Activated naive CD8-positive, alpha-beta T cell treated with anti-CD3 and anti-CD28 coated beads, Interleukin-2, amount 10 ng/mL, durations not matched to agents 7 days and 5 days (primary cell): ENCODE measurements around the gene STAT4. TPM values are rescaled to one million over a fixed set of nuclear protein-coding genes. Genes with fewer than 3 reads are reported as not detected.
A peak's percentile ranks its signal among the peaks of the same experiment; 100 is the strongest.

Source experiments
- ATAC-seq: fragments of 150-1000 bp; cut with Tn5 transposase; one replicate; pipeline ENCODE4 v1.10.0; 2021; ENCODE audit warnings: low read depth, moderate library complexity
- POLR2A ChIA-PET: fragments of 350-600 bp; sonication (Branson Sonifier 250); formaldehyde crosslinking; loops from one replicate; lab custom pipeline; 2021; ENCODE audit warnings: antibody characterized with exemption; lab: Charles Lee
- DNase-seq: peaks from one replicate; pipeline ENCODE4 v3.0.0; 2021
- H3K27ac Mint-ChIP-seq: one replicate; pipeline ENCODE4 v1.8.0; 2022; ENCODE audit warnings: mild to moderate bottlenecking, mixed read lengths
- H3K27me3 Mint-ChIP-seq: one replicate; pipeline ENCODE4 v1.8.0; 2022; ENCODE audit warnings: mild to moderate bottlenecking, moderate library complexity, mixed read lengths
- H3K36me3 Mint-ChIP-seq: one replicate; pipeline ENCODE4 v1.8.0; 2021; ENCODE audit warnings: mild to moderate bottlenecking, mixed read lengths
- H3K4me1 Mint-ChIP-seq: one replicate; pipeline ENCODE4 v1.8.0; 2021; ENCODE audit warnings: mixed read lengths
- H3K4me3 Mint-ChIP-seq: one replicate; pipeline ENCODE4 v1.8.0; 2022; ENCODE audit warnings: mild to moderate bottlenecking, moderate library complexity, mixed read lengths
- H3K9me3 Mint-ChIP-seq: one replicate; pipeline ENCODE4 v1.8.0; 2021; ENCODE audit warnings: mixed read lengths
- total RNA-seq, 2 experiments: library from RNA; stranded (reverse); gene quantifications; one replicate each; pipeline ENCODE4 v1.2.3, GENCODE V29; 2021

Gene STAT4
- total RNA-seq, 2 experiments from 2014 or later: 170 to 177 TPM

- POLR2A ChIA-PET: interaction anchor here (1.1 to 6.2 kb wide), 14 partner anchors 10 to 528 kb away, joined by 3 to 226 read pairs (median 18); partner anchors contain the start of genes NABP1 and STAT1
- Mint-ChIP-seq H3K36me3 (peaks cover 36% of the 10 kb centered on the region), H3K9me3 (no peaks in the 10 kb centered on the region), H3K4me3 (peak overlapping the region; percentile 89), H3K27me3 (no peaks in the 10 kb centered on the region), H3K27ac (peak overlapping the region; percentile 94), H3K4me1 (peaks cover 52% of the 10 kb centered on the region)
- ATAC-seq (no peak), DNase-seq (no peak)
Observed at GRCh38 chr2:191149391-191149790, 1.4 kb downstream of the STAT4 start.

GRCh38 chr2:191148791-191149190 is 2.0 kb downstream of the STAT4 start:
- DNase-seq: no peak
- peaks cover 56% of the 10 kb centered on the region for H3K4me1 Mint-ChIP-seq
- POLR2A ChIA-PET: interaction anchor here (0.8 to 6.2 kb wide), 14 partner anchors 10 to 529 kb away, joined by 3 to 226 read pairs (median 18); partner anchors contain the start of genes NABP1 and STAT1
- peak overlapping the region; percentile 89 for H3K4me3 Mint-ChIP-seq
- H3K27me3 Mint-ChIP-seq: no peaks in the 10 kb centered on the region
- peak overlapping the region; percentile 94 for H3K27ac Mint-ChIP-seq
- ATAC-seq: peak; percentile 28
- no peaks in the 10 kb centered on the region for H3K9me3 Mint-ChIP-seq
- peaks cover 42% of the 10 kb centered on the region for H3K36me3 Mint-ChIP-seq

- Mint-ChIP-seq H3K36me3 (peaks cover 42% of the 10 kb centered on the region), H3K27ac (peak overlapping the region; percentile 94), H3K27me3 (no peaks in the 10 kb centered on the region), H3K9me3 (no peaks in the 10 kb centered on the region), H3K4me1 (peaks cover 57% of the 10 kb centered on the region), H3K4me3 (peak overlapping the region; percentile 89)
- POLR2A ChIA-PET: interaction anchor here (0.8 to 6.2 kb wide), 14 partner anchors 9 to 529 kb away, joined by 3 to 226 read pairs (median 18); partner anchors contain the start of genes NABP1 and STAT1
- ATAC-seq: no peak
- no peak for DNase-seq
Observed at GRCh38 chr2:191148281-191148680, 2.5 kb downstream of the STAT4 start.

GRCh38 chr2:191145769-191146471 is 4.9 kb downstream of the STAT4 start:
- POLR2A ChIA-PET: no interaction called here
- Mint-ChIP-seq H3K4me1 (peaks cover 49% of the 10 kb centered on the region), H3K27me3 (no peaks in the 10 kb centered on the region), H3K27ac (no peak overlapping the region), H3K9me3 (no peaks in the 10 kb centered on the region), H3K4me3 (peak overlapping the region; percentile 69), H3K36me3 (peaks cover 56% of the 10 kb centered on the region)
- DNase-seq: no peak
- ATAC-seq: no peak

GRCh38 chr2:191144217-191144616 is 6.6 kb downstream of the STAT4 start:
- Mint-ChIP-seq H3K9me3 (no peaks in the 10 kb centered on the region), H3K4me3 (peak overlapping the region; percentile 49), H3K4me1 (peaks cover 66% of the 10 kb centered on the region), H3K36me3 (peaks cover 68% of the 10 kb centered on the region), H3K27me3 (no peaks in the 10 kb centered on the region), H3K27ac (peak overlapping the region; percentile 2)
- ATAC-seq (no peak), DNase-seq (no peak)
- POLR2A ChIA-PET: no interaction called here

- peaks cover 72% of the 10 kb centered on the region for H3K36me3 Mint-ChIP-seq
- ATAC-seq: no peak
- no peaks in the 10 kb centered on the region for H3K9me3 Mint-ChIP-seq
- no peaks in the 10 kb centered on the region for H3K27me3 Mint-ChIP-seq
- DNase-seq: no peak
- peak overlapping the region; percentile 49 for H3K4me3 Mint-ChIP-seq
- POLR2A ChIA-PET: no interaction called here
- peaks cover 70% of the 10 kb centered on the region for H3K4me1 Mint-ChIP-seq
- peak overlapping the region; percentile 2 for H3K27ac Mint-ChIP-seq
Observed at GRCh38 chr2:191143791-191144190, 7.0 kb downstream of the STAT4 start.

- H3K4me3 Mint-ChIP-seq: peak overlapping the region; percentile 69
Observed at GRCh38 chr2:191128911-191129304, 21.9 kb downstream of the STAT4 start.

GRCh38 chr2:191128172-191128910 is 22.5 kb downstream of the STAT4 start:
- ATAC-seq: peak; percentile 87
- Mint-ChIP-seq H3K36me3 (peaks cover 55% of the 10 kb centered on the region), H3K27me3 (no peaks in the 10 kb centered on the region), H3K4me3 (peak overlapping the region; percentile 69), H3K4me1 (peaks cover 64% of the 10 kb centered on the region), H3K27ac (peak overlapping the region; percentile 90), H3K9me3 (peaks cover 2% of the 10 kb centered on the region)
- POLR2A ChIA-PET: interaction anchor here (0.6 to 3.9 kb wide), 9 partner anchors 10 to 550 kb away, joined by 3 to 26 read pairs (median 5); partner anchors contain the start of gene NABP1
- no peak for DNase-seq

More at GRCh38 chr2:191128911-191129304, 21.9 kb downstream of the STAT4 start:
- no peak for DNase-seq
- no peak for ATAC-seq
- peak overlapping the region; percentile 90 for H3K27ac Mint-ChIP-seq
- POLR2A ChIA-PET: interaction anchor here (0.6 to 3.9 kb wide), 9 partner anchors 10 to 549 kb away, joined by 3 to 26 read pairs (median 5); partner anchors contain the start of gene NABP1
- peaks cover 51% of the 10 kb centered on the region for H3K36me3 Mint-ChIP-seq
- H3K4me1 Mint-ChIP-seq: peaks cover 59% of the 10 kb centered on the region
- no peaks in the 10 kb centered on the region for H3K27me3 Mint-ChIP-seq
- peaks cover 2% of the 10 kb centered on the region for H3K9me3 Mint-ChIP-seq

GRCh38 chr2:191127235-191127634 is 23.6 kb downstream of the STAT4 start:
- peaks cover 68% of the 10 kb centered on the region for H3K4me1 Mint-ChIP-seq
- H3K27me3 Mint-ChIP-seq: no peaks in the 10 kb centered on the region
- peaks cover 57% of the 10 kb centered on the region for H3K36me3 Mint-ChIP-seq
- H3K27ac Mint-ChIP-seq: peak overlapping the region; percentile 90
- POLR2A ChIA-PET: interaction anchor here (1.0 to 3.9 kb wide), 5 partner anchors 12 to 66 kb away, joined by 3 to 26 read pairs (median 8); no protein-coding TSS in a partner anchor
- ATAC-seq: no peak
- peak overlapping the region; percentile 69 for H3K4me3 Mint-ChIP-seq
- H3K9me3 Mint-ChIP-seq: peaks cover under 1% of the 10 kb centered on the region
- DNase-seq: no peak

- POLR2A ChIA-PET: interaction anchor here (0.8 to 3.9 kb wide), 5 partner anchors 12 to 107 kb away, joined by 3 to 26 read pairs (median 8); no protein-coding TSS in a partner anchor
- ATAC-seq (peak; percentile 77), DNase-seq (peak; percentile 40)
- Mint-ChIP-seq H3K4me3 (peak overlapping the region; percentile 69), H3K4me1 (peaks cover 63% of the 10 kb centered on the region), H3K27ac (peak overlapping the region; percentile 90), H3K36me3 (peaks cover 57% of the 10 kb centered on the region), H3K27me3 (no peaks in the 10 kb centered on the region), H3K9me3 (no peaks in the 10 kb centered on the region)
Observed at GRCh38 chr2:191126386-191127085, 24.3 kb downstream of the STAT4 start.

GRCh38 chr2:191125646-191126045 is 25.1 kb downstream of the STAT4 start:
- Mint-ChIP-seq H3K27ac (peak overlapping the region; percentile 18), H3K4me1 (peaks cover 63% of the 10 kb centered on the region), H3K27me3 (no peaks in the 10 kb centered on the region), H3K4me3 (no peak overlapping the region), H3K9me3 (peaks cover 2% of the 10 kb centered on the region), H3K36me3 (peaks cover 62% of the 10 kb centered on the region)
- POLR2A ChIA-PET: interaction anchor here (1.5 to 3.9 kb wide), 3 partner anchors 11 to 61 kb away, joined by 8 to 26 read pairs (median 9); no protein-coding TSS in a partner anchor
- ATAC-seq (no peak), DNase-seq (no peak)

- H3K4me3 Mint-ChIP-seq: no peak overlapping the region
- peaks cover 79% of the 10 kb centered on the region for H3K36me3 Mint-ChIP-seq
- ATAC-seq: no peak
- H3K27me3 Mint-ChIP-seq: no peaks in the 10 kb centered on the region
- H3K9me3 Mint-ChIP-seq: peaks cover 2% of the 10 kb centered on the region
- peaks cover 56% of the 10 kb centered on the region for H3K4me1 Mint-ChIP-seq
- peak overlapping the region; percentile 11 for H3K27ac Mint-ChIP-seq
- POLR2A ChIA-PET: interaction anchor here (1.0 to 1.7 kb wide), 2 partner anchors 9 to 56 kb away, joined by 3 to 4 read pairs; no protein-coding TSS in a partner anchor
- no peak for DNase-seq
Observed at GRCh38 chr2:191122638-191123294, 28.0 kb downstream of the STAT4 start.
